ENCODE data around the gene TULP1. TPM values are rescaled to one million over a fixed set of nuclear protein-coding genes. Genes with fewer than 3 reads are reported as not detected.
"Not testable (repeated sequence)": the region's sequence is repeated elsewhere in the genome, so short reads cannot be mapped to it uniquely, and the experiment has no call there.

TULP1 gene
- not detected for total RNA-seq

DNA sequence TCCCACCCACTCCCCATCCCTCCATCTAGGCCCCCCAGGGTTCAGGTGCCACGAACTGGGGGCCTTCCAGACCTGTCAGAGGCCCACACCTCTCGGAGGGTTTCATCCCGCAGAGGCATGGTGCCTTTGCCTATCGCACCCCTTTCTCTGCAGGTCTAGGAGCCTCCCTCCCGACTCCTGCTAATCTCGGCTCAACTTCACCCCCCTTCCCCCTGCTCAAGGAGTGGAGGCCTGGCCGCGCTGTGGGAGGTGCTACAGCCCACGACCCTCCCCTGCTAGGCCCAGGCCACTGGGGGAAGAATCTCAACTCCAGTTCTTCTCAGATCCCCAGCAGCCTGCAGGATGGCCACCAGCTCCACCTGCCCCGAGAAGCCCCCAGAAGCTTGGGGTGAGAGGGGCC, at the start of gene TULP1:
Gene TULP1, minus strand, starts transcription at position 157 of the 400 bp plus-strand sequence. Its CDS starts 38 bp downstream, at position 119.
- Mint-ChIP-seq H3K27ac (no peak within 1 kb of the TSS), H3K4me3 (no peak within 1 kb of the TSS), H3K4me1 (peaks cover 7% of the 10 kb centered on the region), H3K36me3 (no peaks in the 10 kb centered on the region), H3K27me3 (peaks cover 15% of the 10 kb centered on the region), H3K9me3 (no peaks in the 10 kb centered on the region)
- no peak for DNase-seq

DNA sequence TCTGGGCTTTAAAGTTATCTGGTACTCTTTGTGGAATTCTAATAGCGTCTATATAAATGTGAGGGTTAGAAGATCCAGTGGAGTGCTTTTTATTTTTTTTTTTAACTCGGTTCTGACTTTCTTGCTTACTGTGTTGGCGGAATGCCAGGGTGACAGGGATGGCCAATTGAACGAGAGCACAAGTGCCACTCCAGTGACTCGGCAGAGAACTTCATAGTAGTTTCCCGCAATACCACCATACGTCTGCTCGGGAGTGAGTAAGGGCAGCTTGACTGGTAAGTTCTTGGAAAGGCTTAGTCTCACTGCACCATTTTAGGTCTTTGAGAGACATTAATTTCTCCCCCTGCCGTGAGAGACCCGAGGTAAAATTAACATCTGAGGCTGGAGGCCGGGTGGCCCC, 49.4 kb upstream of the TULP1 start:
- H3K36me3 Mint-ChIP-seq = no peaks in the 10 kb centered on the region
- H3K4me3 Mint-ChIP-seq = no peak overlapping the region
- peaks cover 2% of the 10 kb centered on the region for H3K4me1 Mint-ChIP-seq
- no peaks in the 10 kb centered on the region for H3K27me3 Mint-ChIP-seq
- H3K9me3 Mint-ChIP-seq = peaks cover 2% of the 10 kb centered on the region
- H3K27ac Mint-ChIP-seq = no peak overlapping the region
- DNase-seq = no peak

GRCh38 chr6:35561113-35561512, 48.4 kb upstream of the TULP1 start:
- H3K36me3 Mint-ChIP-seq = no peaks in the 10 kb centered on the region
- no peak overlapping the region for H3K27ac Mint-ChIP-seq
- H3K4me3 Mint-ChIP-seq = no peak overlapping the region
- H3K9me3 Mint-ChIP-seq = no peaks in the 10 kb centered on the region
- no peak for DNase-seq
- no peaks in the 10 kb centered on the region for H3K27me3 Mint-ChIP-seq
- no peaks in the 10 kb centered on the region for H3K4me1 Mint-ChIP-seq

DNA sequence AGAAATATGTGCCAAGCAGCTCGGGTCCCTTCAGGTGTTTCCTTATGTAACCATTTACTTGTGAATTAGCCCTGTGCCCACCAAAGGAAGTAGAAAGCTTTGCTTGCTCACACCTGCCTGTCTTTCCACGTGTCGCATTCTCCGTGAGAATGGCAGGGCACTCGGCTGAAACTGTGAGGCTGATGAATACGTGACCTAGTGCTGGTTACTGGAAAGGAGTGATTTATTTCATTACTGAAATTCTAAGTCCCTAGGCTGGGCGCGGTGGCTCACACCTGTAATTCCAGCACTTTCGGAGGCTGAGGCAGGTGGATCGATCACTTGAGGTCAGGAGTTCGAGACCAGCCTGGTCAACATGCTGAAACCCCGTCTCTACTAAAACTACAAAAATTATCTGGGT, 45.9 kb upstream of the TULP1 start:
- Mint-ChIP-seq H3K4me1 (no peaks in the 10 kb centered on the region), H3K36me3 (no peaks in the 10 kb centered on the region), H3K27me3 (no peaks in the 10 kb centered on the region), H3K4me3 (no peak overlapping the region), H3K9me3 (no peaks in the 10 kb centered on the region), H3K27ac (no peak overlapping the region)
- DNase-seq = no peak

GRCh38 chr6:35557239-35557638, 44.5 kb upstream of the TULP1 start:
- DNase-seq = no peak
- H3K27ac Mint-ChIP-seq = no peak overlapping the region
- H3K36me3 Mint-ChIP-seq = no peaks in the 10 kb centered on the region
- H3K27me3 Mint-ChIP-seq = no peaks in the 10 kb centered on the region
- H3K4me3 Mint-ChIP-seq = no peak overlapping the region
- H3K9me3 Mint-ChIP-seq = no peaks in the 10 kb centered on the region
- H3K4me1 Mint-ChIP-seq = peaks cover under 1% of the 10 kb centered on the region

- peaks cover 1% of the 10 kb centered on the region for H3K36me3 Mint-ChIP-seq
- H3K27ac Mint-ChIP-seq = no peak overlapping the region
- peaks cover 4% of the 10 kb centered on the region for H3K4me1 Mint-ChIP-seq
- no peak overlapping the region for H3K4me3 Mint-ChIP-seq
- DNase-seq = no peak
- H3K9me3 Mint-ChIP-seq = peaks cover 2% of the 10 kb centered on the region
- H3K27me3 Mint-ChIP-seq = no peaks in the 10 kb centered on the region
These were observed 42.1 kb upstream of the TULP1 start for GRCh38 chr6:35554811-35555210.

DNA sequence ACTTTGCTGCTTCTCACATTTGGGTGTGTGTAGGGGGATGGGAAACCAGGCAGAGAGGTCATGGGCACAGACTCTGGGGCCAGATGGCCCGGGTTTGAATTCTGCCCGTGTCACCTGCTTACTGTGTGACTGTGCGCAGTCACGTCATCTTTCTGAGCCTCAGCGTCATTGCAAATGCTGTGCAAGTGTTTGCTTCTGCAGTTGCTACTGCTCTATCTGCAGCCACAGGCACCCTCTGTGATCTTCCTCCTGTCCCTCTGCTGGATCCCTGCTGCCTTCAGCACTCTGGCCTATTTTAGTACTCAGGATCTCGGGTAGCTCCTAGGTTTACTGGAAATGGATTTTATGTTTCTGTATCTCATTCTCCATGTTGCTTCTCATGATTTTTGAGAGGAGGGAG, 40.6 kb upstream of the TULP1 start:
- peaks cover 1% of the 10 kb centered on the region for H3K36me3 Mint-ChIP-seq

GRCh38 chr6:35552285-35552917, 39.7 kb upstream of the TULP1 start:
- Mint-ChIP-seq H3K27me3 (no peaks in the 10 kb centered on the region), H3K4me1 (peaks cover 4% of the 10 kb centered on the region), H3K27ac (no peak overlapping the region), H3K4me3 (no peak overlapping the region), H3K36me3 (peaks cover 1% of the 10 kb centered on the region), H3K9me3 (peaks cover 2% of the 10 kb centered on the region)
- DNase-seq = peak; percentile 48

More for the DNA sequence above, 40.6 kb upstream of the TULP1 start:
- Mint-ChIP-seq H3K4me3 (no peak overlapping the region), H3K27me3 (no peaks in the 10 kb centered on the region), H3K27ac (no peak overlapping the region), H3K9me3 (peaks cover 2% of the 10 kb centered on the region), H3K4me1 (peaks cover 4% of the 10 kb centered on the region)
- DNase-seq = no peak

GRCh38 chr6:35550437-35550836, 37.7 kb upstream of the TULP1 start:
- Mint-ChIP-seq H3K4me1 (peaks cover 4% of the 10 kb centered on the region), H3K36me3 (peaks cover 1% of the 10 kb centered on the region), H3K27me3 (no peaks in the 10 kb centered on the region), H3K27ac (no peak overlapping the region), H3K4me3 (no peak overlapping the region), H3K9me3 (peaks cover 2% of the 10 kb centered on the region)
- no peak for DNase-seq

- H3K27me3 Mint-ChIP-seq = no peaks in the 10 kb centered on the region
- no peak overlapping the region for H3K27ac Mint-ChIP-seq
- peaks cover 1% of the 10 kb centered on the region for H3K36me3 Mint-ChIP-seq
- H3K9me3 Mint-ChIP-seq = peaks cover 2% of the 10 kb centered on the region
- H3K4me1 Mint-ChIP-seq = peaks cover 9% of the 10 kb centered on the region
- no peak overlapping the region for H3K4me3 Mint-ChIP-seq
- DNase-seq = no peak
These were observed 35.0 kb upstream of the TULP1 start for GRCh38 chr6:35547676-35548075.

GRCh38 chr6:35544769-35545361, 32.2 kb upstream of the TULP1 start:
- Mint-ChIP-seq H3K4me3 (no peak overlapping the region), H3K27ac (no peak overlapping the region), H3K36me3 (peaks cover 2% of the 10 kb centered on the region), H3K9me3 (peaks cover 7% of the 10 kb centered on the region), H3K4me1 (peaks cover 5% of the 10 kb centered on the region), H3K27me3 (no peaks in the 10 kb centered on the region)
- DNase-seq = no peak

DNA sequence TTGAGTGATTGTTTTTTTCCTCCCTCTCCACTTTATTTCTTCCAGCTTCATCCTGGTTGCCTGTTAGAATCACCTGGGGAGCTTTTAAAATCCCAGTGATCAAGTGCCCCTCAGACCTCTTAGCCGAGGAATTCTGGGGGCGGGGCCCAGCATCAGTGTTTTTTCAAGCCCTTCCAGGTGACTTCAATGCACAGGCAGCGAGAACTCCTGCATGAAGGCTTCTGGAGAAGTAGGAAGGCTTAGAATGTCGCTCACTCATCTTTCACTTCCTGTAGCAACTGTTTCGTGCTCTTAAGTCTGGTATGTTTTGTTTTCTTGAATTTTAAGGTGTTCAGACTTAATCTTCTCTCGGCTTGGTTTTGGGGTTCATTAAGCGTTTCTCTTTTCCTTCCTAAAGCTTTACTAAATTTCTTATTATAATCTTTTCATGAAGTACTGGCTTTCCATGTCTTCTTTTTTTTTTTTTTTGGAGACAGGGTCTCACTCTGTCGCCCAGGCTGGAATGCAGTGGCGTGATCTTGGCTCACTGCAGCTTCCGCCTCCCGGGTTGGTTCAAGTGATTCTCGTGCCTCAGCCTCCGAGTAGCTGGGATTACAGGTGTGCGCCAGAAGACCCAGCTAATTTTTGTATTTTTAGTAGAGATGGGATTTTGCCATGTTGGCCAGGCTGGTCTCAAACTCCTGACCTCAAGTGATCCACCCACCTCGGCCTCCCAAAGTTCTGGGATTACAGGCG, 30.9 kb upstream of the TULP1 start:
- H3K9me3 Mint-ChIP-seq = peaks cover 7% of the 10 kb centered on the region
- H3K36me3 Mint-ChIP-seq = peaks cover 2% of the 10 kb centered on the region
- H3K27me3 Mint-ChIP-seq = no peaks in the 10 kb centered on the region
- H3K4me3 Mint-ChIP-seq = peak overlapping the region; percentile 22
- DNase-seq = no peak
- H3K27ac Mint-ChIP-seq = peak overlapping the region; percentile 38
- peaks cover 5% of the 10 kb centered on the region for H3K4me1 Mint-ChIP-seq

GRCh38 chr6:35541836-35542235, 29.1 kb upstream of the TULP1 start:
- Mint-ChIP-seq H3K4me1 (peaks cover 5% of the 10 kb centered on the region), H3K36me3 (peaks cover 2% of the 10 kb centered on the region), H3K4me3 (no peak overlapping the region), H3K27me3 (no peaks in the 10 kb centered on the region), H3K9me3 (peaks cover 7% of the 10 kb centered on the region), H3K27ac (no peak overlapping the region)
- DNase-seq = no peak

DNA sequence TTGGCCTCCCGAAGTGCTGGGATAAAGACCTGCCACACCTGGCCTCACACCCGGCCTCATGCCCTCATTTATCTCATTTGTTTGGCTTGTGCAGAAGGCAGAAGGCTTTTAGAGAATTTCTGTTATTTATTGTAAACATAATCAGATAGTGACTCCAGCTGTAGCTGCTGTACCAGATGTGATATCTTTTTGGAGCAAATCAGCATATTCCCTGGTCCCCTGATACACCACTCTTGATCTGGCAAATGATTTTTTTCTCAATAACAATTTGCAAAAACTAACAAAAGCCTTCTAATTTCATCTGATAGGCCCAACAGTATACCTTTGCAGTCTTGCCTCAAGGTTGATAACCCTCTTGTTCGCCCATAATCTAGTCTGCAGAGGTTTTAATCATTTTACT, 26.5 kb upstream of the TULP1 start:
- Mint-ChIP-seq H3K36me3 (peaks cover 2% of the 10 kb centered on the region), H3K9me3 (peaks cover 7% of the 10 kb centered on the region), H3K4me3 (no peak overlapping the region), H3K27me3 (peaks cover 5% of the 10 kb centered on the region), H3K4me1 (peaks cover 8% of the 10 kb centered on the region), H3K27ac (no peak overlapping the region)
- DNase-seq = no peak

DNA sequence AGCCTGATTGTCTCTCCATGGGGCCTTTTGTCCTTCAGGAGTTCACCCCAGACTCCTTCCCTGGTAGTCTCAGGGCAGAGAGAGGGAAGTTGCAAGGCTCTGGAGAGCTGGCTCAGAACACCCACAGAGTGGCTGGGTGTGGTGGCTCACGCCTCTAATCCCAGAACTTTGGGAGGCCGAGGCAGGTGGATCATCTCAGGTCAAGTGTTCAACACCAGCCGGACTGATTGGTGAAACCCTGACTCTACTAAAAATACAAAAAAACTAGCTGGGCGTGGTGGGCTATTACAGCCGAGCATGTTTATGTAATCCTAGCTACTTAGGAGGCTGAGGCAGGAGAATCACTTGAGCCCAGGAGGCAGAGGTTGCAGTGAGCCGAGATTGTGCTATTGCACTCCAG, 23.2 kb upstream of the TULP1 start:
- not testable (repeated sequence) for H3K4me3 Mint-ChIP-seq, H3K9me3 Mint-ChIP-seq, DNase-seq, H3K4me1 Mint-ChIP-seq, H3K36me3 Mint-ChIP-seq, H3K27ac Mint-ChIP-seq, H3K27me3 Mint-ChIP-seq

All from activated naive CD8-positive, alpha-beta T cell treated with anti-CD3 and anti-CD28 coated beads for 36 hours (primary cell).